ENCODE measurements around the gene HBA1.
"Not testable (repeated sequence)": the region's sequence is repeated elsewhere in the genome, so short reads cannot be mapped to it uniquely, and the experiment has no call there.

Gene HBA1

GRCh38 chr16:176477-177382 is at the start of gene HBA1:
Gene HBA1, plus strand, starts transcription at chr16:176680. Its CDS starts 37 bp downstream, at chr16:176717.
- H3K36me3 ChIP-seq (ENCODE audit: insufficient read depth, low read length); H3K4me3 ChIP-seq (ENCODE audit: low read length, poor library complexity, severe bottlenecking); H3K4me2 ChIP-seq (ENCODE audit: low read depth, low read length, poor library complexity, severe bottlenecking); H4K20me1 ChIP-seq (ENCODE audit: insufficient read depth, low read length, poor library complexity, severe bottlenecking); H3K9me2 ChIP-seq (replicated peaks; ENCODE audit: low read depth, low read length); H3K9ac ChIP-seq (ENCODE audit: low read depth, low read length, poor library complexity, severe bottlenecking); H2AFZ ChIP-seq (ENCODE audit: low read length); H3K27me3 ChIP-seq (ENCODE audit: insufficient read depth, low read length, poor library complexity, severe bottlenecking); H3F3A ChIP-seq (ENCODE audit: low read depth); H3K79me2 ChIP-seq (ENCODE audit: insufficient read depth, low read length); H3K4me1 ChIP-seq (ENCODE audit: insufficient read depth, low read length, poor library complexity, severe bottlenecking); H3K9me3 ChIP-seq (ENCODE audit: insufficient read depth, low read depth, low read length): not testable (repeated sequence)

GRCh38 chr16:129075-129474 is 47.4 kb upstream of the HBA1 start:
- H3K4me1 ChIP-seq (ENCODE audit: insufficient read depth, low read length, poor library complexity, severe bottlenecking), result peaks cover 9% of the 10 kb centered on the region
- H3K4me2 ChIP-seq (ENCODE audit: low read depth, low read length, poor library complexity, severe bottlenecking), result peak overlapping the region; percentile 57
- no peaks in the 10 kb centered on the region for H3K9me3 ChIP-seq (ENCODE audit: insufficient read depth, low read depth, low read length)
- no peaks in the 10 kb centered on the region for H3K27me3 ChIP-seq (ENCODE audit: insufficient read depth, low read length, poor library complexity, severe bottlenecking)
- no peaks in the 10 kb centered on the region for H3K79me2 ChIP-seq (ENCODE audit: insufficient read depth, low read length)
- H3K36me3 ChIP-seq (ENCODE audit: insufficient read depth, low read length), result no peaks in the 10 kb centered on the region
- H3K4me3 ChIP-seq (ENCODE audit: low read length, poor library complexity, severe bottlenecking), result peak overlapping the region; percentile 25
- H3F3A ChIP-seq (ENCODE audit: low read depth), result 0 out of 2 replicates have a peak, but pooled peaks cover 3% of the 10 kb centered on the region
- H3K9me2 ChIP-seq (replicated peaks; ENCODE audit: low read depth, low read length), result no peaks in the 10 kb centered on the region
- H3K9ac ChIP-seq (ENCODE audit: low read depth, low read length, poor library complexity, severe bottlenecking), result no peak overlapping the region
- no peak overlapping the region for H2AFZ ChIP-seq (ENCODE audit: low read length)
- TF ChIP-seq CTCF (conservative IDR thresholded peaks at IDR 0.05; ENCODE audit: low read length) (no peak), EZH2phosphoT487 (IDR thresholded peaks at IDR 0.05; ENCODE audit: borderline replicate concordance) (no peak)
- no peaks in the 10 kb centered on the region for H4K20me1 ChIP-seq (ENCODE audit: insufficient read depth, low read length, poor library complexity, severe bottlenecking)

GRCh38 chr16:130533-131173 is 45.8 kb upstream of the HBA1 start:
- TF ChIP-seq CTCF (conservative IDR thresholded peaks at IDR 0.05; ENCODE audit: low read length), result no peak
- TF ChIP-seq EZH2phosphoT487 (IDR thresholded peaks at IDR 0.05; ENCODE audit: borderline replicate concordance), result no peak

More at GRCh38 chr16:130533-131173, 45.8 kb upstream of the HBA1 start:
- H3F3A ChIP-seq (ENCODE audit: low read depth), result 0 out of 2 replicates have a peak, but pooled peaks cover 3% of the 10 kb centered on the region
- no peaks in the 10 kb centered on the region for H3K9me3 ChIP-seq (ENCODE audit: insufficient read depth, low read depth, low read length)
- H3K4me2 ChIP-seq (ENCODE audit: low read depth, low read length, poor library complexity, severe bottlenecking), result no peak overlapping the region
- H3K4me3 ChIP-seq (ENCODE audit: low read length, poor library complexity, severe bottlenecking), result no peak overlapping the region
- H4K20me1 ChIP-seq (ENCODE audit: insufficient read depth, low read length, poor library complexity, severe bottlenecking), result no peaks in the 10 kb centered on the region
- no peaks in the 10 kb centered on the region for H3K36me3 ChIP-seq (ENCODE audit: insufficient read depth, low read length)
- H3K79me2 ChIP-seq (ENCODE audit: insufficient read depth, low read length), result no peaks in the 10 kb centered on the region
- no peaks in the 10 kb centered on the region for H3K9me2 ChIP-seq (replicated peaks; ENCODE audit: low read depth, low read length)
- H3K9ac ChIP-seq (ENCODE audit: low read depth, low read length, poor library complexity, severe bottlenecking), result no peak overlapping the region
- H3K27me3 ChIP-seq (ENCODE audit: insufficient read depth, low read length, poor library complexity, severe bottlenecking), result no peaks in the 10 kb centered on the region
- peaks cover 9% of the 10 kb centered on the region for H3K4me1 ChIP-seq (ENCODE audit: insufficient read depth, low read length, poor library complexity, severe bottlenecking)
- no peak overlapping the region for H2AFZ ChIP-seq (ENCODE audit: low read length)

Measured in Loucy (cell line).